Measurements from ENCODE around the gene ARL15. TPM values are rescaled to one million over a fixed set of nuclear protein-coding genes. Genes with fewer than 3 reads are reported as not detected.
"Not testable (repeated sequence)": the region's sequence is repeated elsewhere in the genome, so short reads cannot be mapped to it uniquely, and the experiment has no call there.

The ARL15 gene
- total RNA-seq, 1 donor from 2014 or later, result 10.4 TPM

DNA sequence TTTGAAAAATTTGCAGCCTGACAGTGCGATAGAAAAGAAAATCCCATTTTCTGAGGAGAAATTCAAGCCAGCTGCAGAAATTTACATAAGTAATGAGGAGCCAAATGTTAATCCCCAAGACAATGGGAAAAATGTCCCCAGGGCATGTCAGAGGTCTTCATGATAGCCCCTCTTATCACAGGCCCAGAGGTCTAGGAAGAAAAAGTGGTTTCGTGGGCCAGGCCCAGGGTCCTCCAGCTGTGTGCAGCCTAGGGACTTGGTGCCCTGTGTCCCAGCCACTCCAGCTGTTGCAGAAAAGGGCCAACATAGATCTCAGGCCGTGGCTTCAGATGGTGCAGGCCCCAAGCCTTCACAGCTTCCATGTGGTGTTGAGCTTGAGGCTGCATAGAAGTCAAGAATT, 249.5 kb downstream of the ARL15 start:
- H3K27ac Mint-ChIP-seq; H3K9me3 Mint-ChIP-seq; H3K27me3 Mint-ChIP-seq (ENCODE audit: insufficient read depth); DNase-seq (ENCODE audit: low spot score); H3K36me3 Mint-ChIP-seq (ENCODE audit: low read depth); H3K4me3 Mint-ChIP-seq; intact Hi-C loops (cut with micrococcal nuclease); H3K4me1 Mint-ChIP-seq (ENCODE audit: low read depth): not testable (repeated sequence)

DNA sequence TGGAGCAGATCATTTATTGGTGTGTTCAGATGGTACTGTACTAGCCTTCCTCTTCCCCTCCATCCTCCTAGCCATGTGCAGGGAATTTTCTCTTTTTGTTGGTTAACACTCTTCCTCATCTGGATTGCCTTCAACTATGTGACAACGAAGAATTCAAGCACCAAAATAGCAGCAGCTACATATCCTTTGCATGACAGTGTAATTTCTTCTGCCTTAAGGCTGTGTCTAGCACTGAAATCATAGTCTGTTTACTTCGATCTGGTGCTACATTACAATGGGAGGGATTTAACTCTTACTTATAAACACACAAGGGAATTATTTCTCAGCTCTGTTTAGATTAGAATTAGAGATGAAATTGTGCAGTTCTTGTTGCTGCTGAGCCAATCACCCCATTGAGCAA, 260.4 kb downstream of the ARL15 start:
- H3K27me3 Mint-ChIP-seq (ENCODE audit: insufficient read depth), result no peaks in the 10 kb centered on the region
- H3K4me3 Mint-ChIP-seq, result no peak overlapping the region
- DNase-seq (ENCODE audit: low spot score), result no peak
- intact Hi-C loops (cut with micrococcal nuclease), result no loop called here
- no peaks in the 10 kb centered on the region for H3K4me1 Mint-ChIP-seq (ENCODE audit: low read depth)
- no peaks in the 10 kb centered on the region for H3K36me3 Mint-ChIP-seq (ENCODE audit: low read depth)
- H3K27ac Mint-ChIP-seq, result no peak overlapping the region
- H3K9me3 Mint-ChIP-seq, result no peaks in the 10 kb centered on the region

GRCh38 chr5:54049144-54049543, 261.2 kb downstream of the ARL15 start:
- H3K27me3 Mint-ChIP-seq (ENCODE audit: insufficient read depth), result no peaks in the 10 kb centered on the region
- H3K9me3 Mint-ChIP-seq, result no peaks in the 10 kb centered on the region
- intact Hi-C loops (cut with micrococcal nuclease), result no loop called here
- no peak for DNase-seq (ENCODE audit: low spot score)
- no peak overlapping the region for H3K27ac Mint-ChIP-seq
- H3K36me3 Mint-ChIP-seq (ENCODE audit: low read depth), result no peaks in the 10 kb centered on the region
- H3K4me3 Mint-ChIP-seq, result no peak overlapping the region
- H3K4me1 Mint-ChIP-seq (ENCODE audit: low read depth), result no peaks in the 10 kb centered on the region

- Mint-ChIP-seq H3K36me3 (ENCODE audit: low read depth) (no peaks in the 10 kb centered on the region), H3K9me3 (no peaks in the 10 kb centered on the region), H3K4me1 (ENCODE audit: low read depth) (no peaks in the 10 kb centered on the region), H3K27me3 (ENCODE audit: insufficient read depth) (no peaks in the 10 kb centered on the region), H3K4me3 (no peak overlapping the region), H3K27ac (no peak overlapping the region)
- intact Hi-C loops (cut with micrococcal nuclease), result no loop called here
- no peak for DNase-seq (ENCODE audit: low spot score)
Observed at GRCh38 chr5:54045077-54045792, 265.1 kb downstream of the ARL15 start.

DNA sequence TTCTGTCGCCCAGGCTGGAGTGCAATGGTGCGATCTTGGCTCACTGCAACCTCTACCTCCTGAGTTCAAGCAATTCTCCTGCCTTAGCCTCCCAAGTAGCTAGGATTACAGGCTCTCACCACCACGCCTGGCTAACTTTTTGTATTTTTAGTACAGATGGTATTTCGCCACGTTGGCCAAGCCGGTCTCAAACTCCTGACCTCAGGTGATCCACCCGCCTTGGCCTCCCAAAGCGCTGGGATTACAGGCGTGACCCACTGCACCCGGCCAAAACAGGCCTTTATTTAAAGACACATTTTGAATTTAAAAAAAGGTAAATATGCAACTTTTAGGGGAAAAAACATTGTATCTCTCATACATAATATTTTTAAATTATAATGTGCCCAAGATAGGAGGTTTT, 266.1 kb downstream of the ARL15 start:
- intact Hi-C loops (cut with micrococcal nuclease); H3K4me3 Mint-ChIP-seq; H3K9me3 Mint-ChIP-seq: not testable (repeated sequence)

DNA sequence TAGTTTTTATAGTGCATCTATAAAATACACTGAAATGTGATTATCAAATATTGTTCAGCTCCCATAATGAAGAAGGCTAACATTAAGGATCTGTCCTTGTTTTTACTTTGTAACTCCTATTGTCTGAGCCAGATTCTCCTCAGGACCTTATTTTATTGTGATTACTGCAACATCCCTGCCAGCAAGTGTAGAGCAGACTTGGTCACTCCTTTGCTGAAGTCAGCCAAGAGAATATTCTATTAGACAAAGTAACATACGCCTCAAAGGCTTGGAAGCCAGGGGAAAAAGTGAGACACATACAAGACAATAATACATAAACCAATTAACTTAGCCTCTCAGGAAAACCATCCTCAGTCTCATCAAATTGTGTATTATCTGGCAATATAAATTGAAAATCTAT, 269.6 kb downstream of the ARL15 start:
- Mint-ChIP-seq H3K4me1 (ENCODE audit: low read depth) (no peaks in the 10 kb centered on the region), H3K36me3 (ENCODE audit: low read depth) (no peaks in the 10 kb centered on the region), H3K4me3 (no peak overlapping the region), H3K9me3 (no peaks in the 10 kb centered on the region), H3K27ac (no peak overlapping the region), H3K27me3 (ENCODE audit: insufficient read depth) (no peaks in the 10 kb centered on the region)
- intact Hi-C loops (cut with micrococcal nuclease), result no loop called here
- no peak for DNase-seq (ENCODE audit: low spot score)

More for the DNA sequence above, 266.1 kb downstream of the ARL15 start:
- DNase-seq (ENCODE audit: low spot score); H3K36me3 Mint-ChIP-seq (ENCODE audit: low read depth); H3K4me1 Mint-ChIP-seq (ENCODE audit: low read depth); H3K27me3 Mint-ChIP-seq (ENCODE audit: insufficient read depth); H3K27ac Mint-ChIP-seq: not testable (repeated sequence)

GRCh38 chr5:54040018-54040417, 270.4 kb downstream of the ARL15 start:
- DNase-seq (ENCODE audit: low spot score), result no peak
- Mint-ChIP-seq H3K27ac (no peak overlapping the region), H3K9me3 (no peaks in the 10 kb centered on the region), H3K4me1 (ENCODE audit: low read depth) (no peaks in the 10 kb centered on the region), H3K36me3 (ENCODE audit: low read depth) (no peaks in the 10 kb centered on the region), H3K4me3 (no peak overlapping the region), H3K27me3 (ENCODE audit: insufficient read depth) (no peaks in the 10 kb centered on the region)
- intact Hi-C loops (cut with micrococcal nuclease), result no loop called here

- intact Hi-C loops (cut with micrococcal nuclease), result no loop called here
- no peak overlapping the region for H3K27ac Mint-ChIP-seq
- no peaks in the 10 kb centered on the region for H3K27me3 Mint-ChIP-seq (ENCODE audit: insufficient read depth)
- no peaks in the 10 kb centered on the region for H3K4me1 Mint-ChIP-seq (ENCODE audit: low read depth)
- no peaks in the 10 kb centered on the region for H3K36me3 Mint-ChIP-seq (ENCODE audit: low read depth)
- H3K9me3 Mint-ChIP-seq, result no peaks in the 10 kb centered on the region
- no peak overlapping the region for H3K4me3 Mint-ChIP-seq
- DNase-seq (ENCODE audit: low spot score), result no peak
Observed at GRCh38 chr5:54037205-54037604, 273.2 kb downstream of the ARL15 start.

- Mint-ChIP-seq H3K27me3 (ENCODE audit: insufficient read depth) (no peaks in the 10 kb centered on the region), H3K4me1 (ENCODE audit: low read depth) (no peaks in the 10 kb centered on the region), H3K27ac (no peak overlapping the region), H3K36me3 (ENCODE audit: low read depth) (peaks cover 2% of the 10 kb centered on the region), H3K4me3 (no peak overlapping the region), H3K9me3 (no peaks in the 10 kb centered on the region)
- DNase-seq (ENCODE audit: low spot score), result no peak
- intact Hi-C loops (cut with micrococcal nuclease), result no loop called here
Observed at GRCh38 chr5:54030981-54031380, 279.4 kb downstream of the ARL15 start.

DNA sequence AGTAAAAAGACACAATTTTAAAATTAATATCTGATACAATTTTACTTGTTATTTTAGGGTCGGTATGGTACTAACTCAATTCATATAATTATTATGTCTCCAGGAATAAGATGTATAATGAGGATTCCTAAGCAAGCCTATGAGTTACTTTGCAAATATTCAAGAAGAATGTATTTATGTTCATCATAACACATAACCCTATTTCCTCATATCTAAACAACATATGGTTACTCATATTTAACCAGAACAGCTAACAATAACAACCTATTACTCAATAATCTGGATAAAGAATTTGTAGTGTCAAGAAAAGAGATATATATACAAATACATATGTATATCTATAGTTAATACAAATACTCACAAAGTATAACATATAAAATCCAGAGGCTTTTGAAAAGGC, 285.9 kb downstream of the ARL15 start:
- H3K27me3 Mint-ChIP-seq (ENCODE audit: insufficient read depth), result no peaks in the 10 kb centered on the region
- H3K9me3 Mint-ChIP-seq, result no peaks in the 10 kb centered on the region
- no peak overlapping the region for H3K27ac Mint-ChIP-seq
- peaks cover 31% of the 10 kb centered on the region for H3K4me1 Mint-ChIP-seq (ENCODE audit: low read depth)
- peaks cover 2% of the 10 kb centered on the region for H3K36me3 Mint-ChIP-seq (ENCODE audit: low read depth)
- no peak overlapping the region for H3K4me3 Mint-ChIP-seq
- DNase-seq (ENCODE audit: low spot score), result no peak
- intact Hi-C loops (cut with micrococcal nuclease), result loop anchor here (5.0 kb wide), 1 partner anchor 288 kb away; the partner anchor contains the start of gene ARL15

DNA sequence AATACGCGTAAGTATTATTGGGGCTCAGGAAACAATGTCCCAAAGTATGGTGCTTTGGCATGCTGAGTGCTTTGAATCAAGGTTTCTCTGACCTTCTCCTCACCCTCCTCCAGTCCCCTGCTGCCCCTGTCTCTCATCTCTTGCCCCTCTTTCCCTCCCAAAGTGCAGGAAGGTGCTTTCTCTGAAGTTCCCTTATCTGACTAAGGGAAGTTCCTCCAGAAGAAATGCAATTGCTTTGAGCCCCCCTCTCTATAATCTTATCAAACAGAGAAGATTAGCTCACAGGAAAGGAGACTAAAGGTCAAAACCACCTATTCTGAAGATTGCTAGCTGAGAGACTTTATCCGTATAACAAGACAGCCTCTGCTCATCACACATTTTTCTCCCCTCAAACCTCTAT, 288.1 kb downstream of the ARL15 start:
- H3K4me1 Mint-ChIP-seq (ENCODE audit: low read depth), result peaks cover 31% of the 10 kb centered on the region
- peak overlapping the region; percentile 67 for H3K27ac Mint-ChIP-seq
- intact Hi-C loops (cut with micrococcal nuclease), result loop anchor here (5.0 kb wide), 1 partner anchor 290 kb away; the partner anchor contains the start of gene ARL15
- H3K36me3 Mint-ChIP-seq (ENCODE audit: low read depth), result peaks cover 2% of the 10 kb centered on the region
- no peak for DNase-seq (ENCODE audit: low spot score)
- no peaks in the 10 kb centered on the region for H3K27me3 Mint-ChIP-seq (ENCODE audit: insufficient read depth)
- no peaks in the 10 kb centered on the region for H3K9me3 Mint-ChIP-seq
- peak overlapping the region; percentile 77 for H3K4me3 Mint-ChIP-seq

DNA sequence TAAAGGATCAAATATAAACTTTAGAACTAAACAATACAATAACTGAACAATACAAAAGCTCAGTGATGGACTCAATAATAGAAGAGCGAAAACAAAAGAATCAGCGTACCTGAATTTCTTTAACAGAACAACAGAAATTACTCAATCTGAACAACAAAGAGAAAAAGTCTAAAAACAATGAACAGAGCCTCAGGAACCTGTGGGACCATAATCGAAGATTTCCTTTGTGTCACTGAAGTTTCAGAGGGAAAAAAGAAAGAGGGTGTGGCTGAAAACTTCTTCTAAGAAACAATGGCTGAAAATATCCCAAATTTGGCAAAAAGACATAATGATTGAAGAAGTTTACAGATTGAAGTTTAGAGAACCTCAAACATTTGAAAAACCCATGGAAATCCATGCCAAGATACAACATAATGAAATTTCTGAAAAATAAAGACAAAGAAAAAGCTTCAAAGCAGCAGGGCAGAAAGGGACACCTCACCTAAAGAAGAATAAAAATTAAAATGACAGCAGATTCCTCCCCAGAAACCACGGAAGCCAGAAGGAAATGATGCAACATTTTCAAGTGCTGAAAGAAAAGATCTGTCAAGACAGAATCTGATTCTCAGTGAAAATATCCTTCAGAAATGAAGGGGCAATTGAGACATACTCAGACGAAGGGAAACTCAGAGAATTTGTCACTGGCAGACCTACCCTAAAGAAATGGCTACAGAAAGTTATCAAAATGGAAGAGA, 288.8 kb downstream of the ARL15 start:
- H3K27ac Mint-ChIP-seq, result peak overlapping the region; percentile 67
- no peaks in the 10 kb centered on the region for H3K27me3 Mint-ChIP-seq (ENCODE audit: insufficient read depth)
- intact Hi-C loops (cut with micrococcal nuclease), result loop anchor here (5.0 kb wide), 1 partner anchor 291 kb away; the partner anchor contains the start of gene ARL15

DNA sequence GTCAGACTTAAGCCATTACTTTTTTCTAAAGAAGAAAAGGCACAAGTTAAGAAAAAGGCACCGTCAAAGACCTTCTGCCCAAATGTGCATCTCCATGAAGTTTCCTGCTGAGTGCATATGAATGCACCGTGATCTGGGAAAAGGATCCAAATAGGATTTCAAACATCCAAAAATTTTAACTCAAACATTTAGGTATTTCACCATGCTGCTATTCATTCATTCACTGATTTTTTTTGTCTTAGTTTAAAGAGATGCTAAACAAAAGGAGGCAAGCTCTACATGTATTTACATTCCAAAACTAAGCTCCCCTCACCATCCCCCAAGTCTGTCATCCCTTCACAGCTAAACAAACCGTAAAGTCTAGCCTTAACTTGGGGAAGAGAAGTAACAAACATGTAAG, 291.9 kb downstream of the ARL15 start:
- Mint-ChIP-seq H3K27me3 (ENCODE audit: insufficient read depth) (no peaks in the 10 kb centered on the region), H3K4me3 (no peak overlapping the region), H3K27ac (no peak overlapping the region), H3K4me1 (ENCODE audit: low read depth) (peaks cover 32% of the 10 kb centered on the region), H3K9me3 (peaks cover 14% of the 10 kb centered on the region), H3K36me3 (ENCODE audit: low read depth) (peaks cover 16% of the 10 kb centered on the region)
- intact Hi-C loops (cut with micrococcal nuclease), result no loop called here
- no peak for DNase-seq (ENCODE audit: low spot score)

More for the DNA sequence above, 288.8 kb downstream of the ARL15 start:
- peaks cover 31% of the 10 kb centered on the region for H3K4me1 Mint-ChIP-seq (ENCODE audit: low read depth)
- no peaks in the 10 kb centered on the region for H3K9me3 Mint-ChIP-seq
- H3K4me3 Mint-ChIP-seq, result peak overlapping the region; percentile 77
- peak; percentile 31 for DNase-seq (ENCODE audit: low spot score)
- peaks cover 5% of the 10 kb centered on the region for H3K36me3 Mint-ChIP-seq (ENCODE audit: low read depth)

Data from activated T-helper 1 cell treated with anti-CD3 and anti-CD28 coated beads, Interleukin-12 subunit alpha, Interleukin-12 subunit beta, Interleukin-2, Interleukin-4 antibody, amounts not matched to agents 30 ng/mL and 10 ng/mL and 1 ng/mL, durations not matched to agents 14 hours and 24 hours and 36 hours (primary cell).